ENCODE data around the gene NUDT16. TPM values are rescaled to one million over a fixed set of nuclear protein-coding genes. Genes with fewer than 3 reads are reported as not detected.
"Not testable (repeated sequence)": the region's sequence is repeated elsewhere in the genome, so short reads cannot be mapped to it uniquely, and the experiment has no call there.

Gene NUDT16
- total and polyA plus RNA-seq, 2 donors (not counting 3 experiments of a cell fraction or from before 2014, with no cell fraction given) = 13.2 to 28.5 TPM

- BruUV-seq (replicated peaks) = no TSS peak
- H3K4me3 ChIP-seq (replicated peaks in 1 of 3; ENCODE audit: insufficient read depth in 1 of 3, low read depth in 1 of 3, low read length in 3 of 3) = no peak overlapping the region
- TF ChIP-seq POLR2AphosphoS5 (IDR thresholded peaks at IDR 0.05; ENCODE audit: insufficient read depth, low read depth, low read length) = no peak
- CTCF ChIA-PET = no interaction called here
- intact Hi-C loops (cut with micrococcal nuclease) = no loop called here
- H3K36me3 ChIP-seq (ENCODE audit: control insufficient read depth in 2 of 2, extremely low read depth in 1 of 2, insufficient read depth in 2 of 2, low read length in 2 of 2) = no peaks in the 10 kb centered on the region
- no peak overlapping the region for H3K27ac ChIP-seq (ENCODE audit: insufficient read depth, low read depth, low read length)
- H2AFZ ChIP-seq (ENCODE audit: low read depth, low read length) = no peak overlapping the region
- dilution Hi-C loops (cut with MboI; ENCODE audit: extremely low pct_ligation_motif_present, low sequenced_read_pairs) = no loop called here
- no peak for DNase-seq (ENCODE audit: low read depth, low spot score)
- H4K20me1 ChIP-seq (replicated peaks; ENCODE audit: control insufficient read depth, extremely low read depth, insufficient read depth, low read length) = no peaks in the 10 kb centered on the region
- POLR2A ChIA-PET = no interaction called here
- H3K9ac ChIP-seq (replicated peaks; ENCODE audit: extremely low read depth, insufficient read depth, low read length) = no peak overlapping the region
- no peaks in the 10 kb centered on the region for H3K4me1 ChIP-seq (ENCODE audit: control insufficient read depth, extremely low read depth, insufficient read depth, low read length)
- H3K4me2 ChIP-seq (ENCODE audit: insufficient read depth, low read length) = no peak overlapping the region
- H3K9me3 ChIP-seq (replicated peaks; ENCODE audit: control insufficient read depth, insufficient read depth, low read length) = no peaks in the 10 kb centered on the region
- FAIRE-seq = no peak
- H3K27me3 ChIP-seq (ENCODE audit: control insufficient read depth in 2 of 2, insufficient read depth in 2 of 2, low read length in 2 of 2) = no peaks in the 10 kb centered on the region
- no peaks in the 10 kb centered on the region for H3K9me1 ChIP-seq (replicated peaks; ENCODE audit: control insufficient read depth, extremely low read depth, insufficient read depth, low read length)
- H3K79me2 ChIP-seq (ENCODE audit: control insufficient read depth, insufficient read depth, low read length) = no peaks in the 10 kb centered on the region
Measured at GRCh38 chr3:131371688-131372066, 9.9 kb upstream of the NUDT16 start.

DNA sequence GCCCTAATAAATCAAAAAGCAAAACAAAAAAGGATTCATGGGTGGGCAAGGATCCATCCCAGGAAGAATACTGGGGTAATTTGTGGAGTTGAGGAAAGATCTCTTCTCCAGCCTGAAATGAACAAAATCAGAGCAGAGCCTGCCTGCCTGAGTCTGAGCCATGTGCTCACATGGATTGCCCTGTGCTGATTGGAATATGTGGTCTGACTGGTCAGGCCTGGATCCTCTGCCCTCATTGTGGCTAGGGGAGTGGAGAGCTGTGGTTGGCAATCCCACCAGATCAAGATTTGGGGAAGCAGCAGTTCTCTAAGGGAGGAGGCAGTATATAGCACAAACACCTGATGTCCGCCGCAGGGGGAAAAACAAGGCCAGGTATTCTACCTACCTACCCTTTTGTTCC, 6.8 kb upstream of the NUDT16 start:
- TF ChIP-seq CTCF (IDR thresholded peaks at IDR 0.05; ENCODE audit: extremely low read depth in 1 of 2, insufficient read depth in 1 of 2, low read depth in 1 of 2, low read length in 2 of 2) = no peak
- BruUV-seq (replicated peaks) = no TSS peak
- Histone ChIP-seq H3K9ac (replicated peaks; ENCODE audit: extremely low read depth, insufficient read depth, low read length) (no peak overlapping the region), H3K27me3 (ENCODE audit: control insufficient read depth in 2 of 2, insufficient read depth in 2 of 2, low read length in 2 of 2) (no peaks in the 10 kb centered on the region), H3K9me1 (replicated peaks; ENCODE audit: control insufficient read depth, extremely low read depth, insufficient read depth, low read length) (no peaks in the 10 kb centered on the region), H3K4me2 (ENCODE audit: insufficient read depth, low read length) (no peak overlapping the region), H3K36me3 (ENCODE audit: control insufficient read depth in 2 of 2, extremely low read depth in 1 of 2, insufficient read depth in 2 of 2, low read length in 2 of 2) (no peaks in the 10 kb centered on the region), H3K27ac (ENCODE audit: insufficient read depth, low read depth, low read length) (no peak overlapping the region), H3K4me1 (ENCODE audit: control insufficient read depth, extremely low read depth, insufficient read depth, low read length) (no peaks in the 10 kb centered on the region), H2AFZ (ENCODE audit: low read depth, low read length) (no peak overlapping the region), H3K9me3 (replicated peaks; ENCODE audit: control insufficient read depth, insufficient read depth, low read length) (no peaks in the 10 kb centered on the region), H4K20me1 (replicated peaks; ENCODE audit: control insufficient read depth, extremely low read depth, insufficient read depth, low read length) (no peaks in the 10 kb centered on the region), H3K4me3 (replicated peaks in 1 of 3; ENCODE audit: insufficient read depth in 1 of 3, low read depth in 1 of 3, low read length in 3 of 3) (no peak overlapping the region), H3K79me2 (ENCODE audit: control insufficient read depth, insufficient read depth, low read length) (no peaks in the 10 kb centered on the region)
- ChIA-PET POLR2A (no interaction called here), CTCF (no interaction called here)
- dilution Hi-C loops (cut with MboI; ENCODE audit: extremely low pct_ligation_motif_present, low sequenced_read_pairs) (no loop called here), intact Hi-C loops (cut with micrococcal nuclease) (no loop called here)
- FAIRE-seq (no peak), DNase-seq (ENCODE audit: low read depth, low spot score) (no peak)

DNA sequence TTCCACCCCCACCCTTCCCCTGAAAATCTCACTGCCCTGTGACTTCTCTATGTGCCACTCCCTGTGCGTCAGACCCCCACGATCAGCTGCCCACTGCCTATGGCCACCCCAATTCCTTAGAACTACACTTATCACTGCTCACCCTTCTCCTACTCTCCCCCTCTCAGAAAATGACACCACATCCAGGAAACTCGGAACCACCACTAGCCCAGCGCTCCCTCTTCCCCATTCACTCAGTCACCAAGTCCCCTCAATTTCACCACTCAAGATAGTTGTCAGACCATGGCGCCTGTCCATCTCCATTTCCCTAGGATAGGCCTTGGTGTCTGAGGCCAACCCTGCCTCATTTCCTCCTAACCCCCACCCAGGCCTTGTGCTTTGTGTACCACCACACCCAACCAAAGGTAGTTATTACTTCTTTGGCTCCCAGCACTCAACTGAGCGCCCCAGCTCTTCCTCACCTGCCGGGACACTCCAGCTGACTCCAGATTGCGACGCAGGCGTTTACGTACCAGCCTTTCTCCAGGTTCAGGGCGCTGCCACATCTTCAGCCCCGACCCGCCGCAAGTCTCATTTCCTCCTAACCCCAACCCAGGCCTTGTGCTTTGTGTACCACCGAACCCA, 641 bp upstream of the NUDT16 start:
- not testable (repeated sequence) for FAIRE-seq; BruUV-seq (replicated peaks)

More for the DNA sequence above, 641 bp upstream of the NUDT16 start:
- H4K20me1 ChIP-seq (replicated peaks; ENCODE audit: control insufficient read depth, extremely low read depth, insufficient read depth, low read length); H3K27me3 ChIP-seq (ENCODE audit: control insufficient read depth in 2 of 2, insufficient read depth in 2 of 2, low read length in 2 of 2); dilution Hi-C loops (cut with MboI; ENCODE audit: extremely low pct_ligation_motif_present, low sequenced_read_pairs); H3K36me3 ChIP-seq (ENCODE audit: control insufficient read depth in 2 of 2, extremely low read depth in 1 of 2, insufficient read depth in 2 of 2, low read length in 2 of 2); H3K9me3 ChIP-seq (replicated peaks; ENCODE audit: control insufficient read depth, insufficient read depth, low read length); H3K9me1 ChIP-seq (replicated peaks; ENCODE audit: control insufficient read depth, extremely low read depth, insufficient read depth, low read length): not testable (repeated sequence)
- H2AFZ ChIP-seq (ENCODE audit: low read depth, low read length) = peak overlapping the region; percentile 94
- peak; percentile 14 for DNase-seq (ENCODE audit: low read depth, low spot score)
- CTCF ChIA-PET = interaction anchor here (0.7 kb wide), 1 partner anchor 31 kb away, joined by 5 read pairs; no protein-coding TSS in a partner anchor
- H3K9ac ChIP-seq (replicated peaks; ENCODE audit: extremely low read depth, insufficient read depth, low read length) = peak overlapping the region; percentile 80
- POLR2A ChIA-PET = interaction anchor here (0.6 to 1.8 kb wide), 4 partner anchors 21 to 211 kb away, joined by 3 to 11 read pairs (median 3); no protein-coding TSS in a partner anchor
- peaks cover 27% of the 10 kb centered on the region for H3K4me1 ChIP-seq (ENCODE audit: control insufficient read depth, extremely low read depth, insufficient read depth, low read length)
- H3K4me2 ChIP-seq (ENCODE audit: insufficient read depth, low read length) = peak overlapping the region; percentile 79
- intact Hi-C loops (cut with micrococcal nuclease) = loop anchor here (1.0 to 10.0 kb wide), 5 partner anchors 21 to 1034 kb away; partner anchors contain the start of genes ATP2C1 and DNAJC13
- peak overlapping the region; percentile 76 to 85 (median 77) for H3K4me3 ChIP-seq (replicated peaks in 1 of 3; ENCODE audit: insufficient read depth in 1 of 3, low read depth in 1 of 3, low read length in 3 of 3)
- peak overlapping the region; percentile 56 for H3K27ac ChIP-seq (ENCODE audit: insufficient read depth, low read depth, low read length)
- H3K79me2 ChIP-seq (ENCODE audit: control insufficient read depth, insufficient read depth, low read length) = peaks cover 18% of the 10 kb centered on the region
